Upper lobe of right lung (tissue), 1 donor: ENCODE data around the gene REX1BD. TPM values are rescaled to one million over a fixed set of nuclear protein-coding genes. Genes with fewer than 3 reads are reported as not detected.

Experiments
- ATAC-seq: fragments of 200-7000 bp; cut with Tn5 transposase; one replicate; pipeline ENCODE4 v1.9.1; 2020; ENCODE audit warnings: mild to moderate bottlenecking, moderate library complexity
- DNase-seq: peaks from one replicate; pipeline ENCODE4 v3.0.0-alpha.2; 2020
- H3K27ac ChIP-seq: fragments of 200-600 bp; one replicate; pipeline ENCODE4 v1.8.0; 2022
- H3K27me3 ChIP-seq: fragments of 200-600 bp; one replicate; pipeline ENCODE4 v1.8.0; 2022; ENCODE audit warnings: mild to moderate bottlenecking
- H3K36me3 ChIP-seq: fragments of 200-600 bp; one replicate; pipeline ENCODE4 v1.8.0; 2022
- H3K4me1 ChIP-seq: fragments of 200-600 bp; one replicate; pipeline ENCODE4 v1.8.0; 2022
- H3K4me3 ChIP-seq: fragments of 200-600 bp; one replicate; pipeline ENCODE4 v1.8.0; 2022; ENCODE audit warnings: mild to moderate bottlenecking
- H3K9me3 ChIP-seq: fragments of 200-600 bp; one replicate; pipeline ENCODE4 v1.8.0; 2022
- CTCF ChIP-seq: fragments of 200-600 bp; IDR thresholded peaks from one replicate; pipeline ENCODE4 v1.8.0; 2022; ENCODE audit warnings: antibody characterized with exemption
- intact Hi-C: fragments of 100-400 bp; cut with DNase I; formaldehyde crosslinking; loops from one replicate; pipeline ENCODE4 v1.11.0; 2022
- total RNA-seq: library from RNA; stranded (reverse); fragmentation: NEBNext Ultra II Directional; extraction: Animal tissue kit (Norgen Biotek cat#: 25700); gene quantifications from one replicate; pipeline ENCODE4 v1.2.1, GENCODE V29; 2021
- donor health status: DM: no; HTN: yes; CAD: no; lungs with severe emphysema.

Gene REX1BD
- total RNA-seq, 1 donor from 2014 or later: 57.1 TPM

- H3K36me3 ChIP-seq: no peaks in the 10 kb centered on the region
- peaks cover 20% of the 10 kb centered on the region for H3K4me1 ChIP-seq
- no peak overlapping the region for H3K27ac ChIP-seq
- ATAC-seq (no peak), DNase-seq (no peak)
- no peaks in the 10 kb centered on the region for H3K9me3 ChIP-seq
- no peaks in the 10 kb centered on the region for H3K27me3 ChIP-seq
- TF ChIP-seq CTCF: no peak
- no peak overlapping the region for H3K4me3 ChIP-seq
- intact Hi-C loops: no loop called here
Observed at GRCh38 chr19:18639706-18640243, 51.2 kb downstream of the REX1BD start.

Other genes starting within 250 kb of the REX1BD start
- gene PGPEP1, start 248.2 kb upstream of the REX1BD start, total RNA-seq: 40.8 TPM
- gene GDF15, start 202.6 kb upstream of the REX1BD start, total RNA-seq: 105 TPM
- gene LRRC25, start 191.2 kb upstream of the REX1BD start, total RNA-seq: 22.7 TPM
- gene SSBP4, start 169.4 kb upstream of the REX1BD start, total RNA-seq: 57.3 TPM
- gene ISYNA1, start 150.7 kb upstream of the REX1BD start, total RNA-seq: 34.6 TPM
- gene ELL, start 66.7 kb upstream of the REX1BD start, total RNA-seq: 17.7 TPM
- 201 TPM for gene FKBP8, start 45.2 kb upstream of the REX1BD start, total RNA-seq
- gene KXD1, start 30.9 kb upstream of the REX1BD start, total RNA-seq: 68.3 TPM
- 840 TPM for gene UBA52, start 16.9 kb upstream of the REX1BD start, total RNA-seq
- 23.4 TPM for gene CRLF1, start 18.0 kb downstream of the REX1BD start, total RNA-seq
- 2.2 TPM for gene TMEM59L, start 24.1 kb downstream of the REX1BD start, total RNA-seq
- 11.8 TPM for gene KLHL26, start 48.2 kb downstream of the REX1BD start, total RNA-seq
- gene CRTC1, start 94.9 kb downstream of the REX1BD start, total RNA-seq: 13.8 TPM
- 9.7 TPM for gene COMP, start 202.5 kb downstream of the REX1BD start, total RNA-seq
- 80.8 TPM for gene UPF1, start 243.2 kb downstream of the REX1BD start, total RNA-seq